ENCODE data around the gene PANK4. TPM values are rescaled to one million over a fixed set of nuclear protein-coding genes. Genes with fewer than 3 reads are reported as not detected.
A peak's percentile ranks its signal among the peaks of the same experiment; 100 is the strongest.

The PANK4 gene
- total and polyA plus RNA-seq, 4 donors: 6.2 to 26.8 (median 12.6) TPM

DNA sequence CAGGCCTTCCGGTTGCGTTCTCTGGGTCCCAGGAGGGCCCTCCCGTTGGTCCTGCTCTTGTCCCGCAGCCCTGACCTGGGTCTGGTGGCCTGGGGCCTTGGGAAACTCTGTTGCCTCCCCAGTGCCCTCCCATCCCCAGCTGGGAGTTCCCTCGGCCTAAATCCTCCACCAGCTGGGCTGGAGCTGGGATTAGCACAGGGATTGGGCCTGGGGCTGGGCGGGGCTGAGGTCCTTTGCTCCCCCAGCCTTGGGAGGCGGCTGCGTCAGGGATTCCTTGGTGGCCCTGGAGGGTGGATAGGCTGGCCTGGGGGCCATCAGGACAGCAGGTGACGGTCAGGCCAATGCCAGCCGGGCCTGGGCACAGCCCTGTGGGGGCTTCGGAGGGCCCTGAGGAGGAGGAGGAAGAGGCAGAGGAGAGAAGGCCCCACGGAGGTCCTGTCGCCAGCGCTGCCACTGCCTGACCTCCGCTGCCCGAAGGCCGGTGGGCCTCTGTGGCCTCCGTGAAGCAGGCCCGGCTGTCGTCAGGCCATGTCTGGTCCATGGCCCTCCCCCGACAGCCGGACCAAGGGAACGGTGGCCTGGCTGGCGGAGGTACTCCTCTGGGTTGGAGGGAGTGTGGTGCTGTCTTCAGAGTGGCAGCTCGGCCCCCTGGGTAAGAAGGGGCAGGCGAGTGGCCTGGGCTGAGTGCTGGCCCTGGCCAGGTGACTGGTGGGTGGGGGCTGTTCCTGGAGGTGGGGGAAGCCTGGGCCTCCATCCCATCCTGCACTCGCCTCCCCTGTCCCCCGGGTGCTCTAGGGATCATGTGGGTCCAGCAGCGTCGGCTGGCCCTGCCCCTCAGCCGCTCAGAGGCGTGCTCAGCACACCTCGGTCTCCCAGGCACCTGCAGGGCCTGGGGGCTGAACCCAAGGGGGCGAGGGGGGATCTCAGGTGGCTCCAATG is 50.1 kb downstream of the PANK4 start, which contains the start of gene PLCH2:
TSS of gene PLCH2 (plus strand) at position 229 of the 939 bp plus-strand sequence. CDS start at position 529, 300 bp downstream.
- H3K27me3 ChIP-seq (ENCODE audit: control insufficient read depth in 4 of 4, insufficient read depth in 4 of 4, low read length in 3 of 4): no peaks in the 10 kb centered on the region
- no peak within 1 kb of the TSS for H3K9ac ChIP-seq (ENCODE audit: low read depth in 1 of 2, low read length in 2 of 2)
- TF ChIP-seq RAD21 (IDR thresholded peaks at IDR 0.05): no peak
- TF ChIP-seq GABPA (IDR thresholded peaks at IDR 0.05 in 1 of 2, conservative IDR thresholded peaks at IDR 0.05 in 1 of 2): no peak
- no peak for TF ChIP-seq REST (IDR thresholded peaks at IDR 0.05)
- TF ChIP-seq EGR1 (IDR thresholded peaks at IDR 0.05; ENCODE audit: low read depth in 2 of 2): no peak
- TF ChIP-seq TAF1 (conservative IDR thresholded peaks at IDR 0.05): no peak
- TF ChIP-seq, protein P1, sequence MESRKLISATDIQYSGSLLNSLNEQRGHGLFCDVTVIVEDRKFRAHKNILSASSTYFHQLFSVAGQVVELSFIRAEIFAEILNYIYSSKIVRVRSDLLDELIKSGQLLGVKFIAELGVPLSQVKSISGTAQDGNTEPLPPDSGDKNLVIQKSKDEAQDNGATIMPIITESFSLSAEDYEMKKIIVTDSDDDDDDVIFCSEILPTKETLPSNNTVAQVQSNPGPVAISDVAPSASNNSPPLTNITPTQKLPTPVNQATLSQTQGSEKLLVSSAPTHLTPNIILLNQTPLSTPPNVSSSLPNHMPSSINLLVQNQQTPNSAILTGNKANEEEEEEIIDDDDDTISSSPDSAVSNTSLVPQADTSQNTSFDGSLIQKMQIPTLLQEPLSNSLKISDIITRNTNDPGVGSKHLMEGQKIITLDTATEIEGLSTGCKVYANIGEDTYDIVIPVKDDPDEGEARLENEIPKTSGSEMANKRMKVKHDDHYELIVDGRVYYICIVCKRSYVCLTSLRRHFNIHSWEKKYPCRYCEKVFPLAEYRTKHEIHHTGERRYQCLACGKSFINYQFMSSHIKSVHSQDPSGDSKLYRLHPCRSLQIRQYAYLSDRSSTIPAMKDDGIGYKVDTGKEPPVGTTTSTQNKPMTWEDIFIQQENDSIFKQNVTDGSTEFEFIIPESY (IDR thresholded peaks at IDR 0.05): no peak
- TF ChIP-seq CTCF (IDR thresholded peaks at IDR 0.05; ENCODE audit: low read depth, low read length, missing input control): no peak
- no peak for TF ChIP-seq RXRA (IDR thresholded peaks at IDR 0.05)
- no peak for TF ChIP-seq ATF3 (IDR thresholded peaks at IDR 0.05)
- TF ChIP-seq JUND (IDR thresholded peaks at IDR 0.05): no peak
- no peak for TF ChIP-seq HNF4G (IDR thresholded peaks at IDR 0.05)
- TF ChIP-seq FOXA1 (IDR thresholded peaks at IDR 0.05): no peak
- no peak for TF ChIP-seq HNF4A (conservative IDR thresholded peaks at IDR 0.05)
- TF ChIP-seq FOXA2 (IDR thresholded peaks at IDR 0.05): no peak
- TF ChIP-seq, protein P2, sequence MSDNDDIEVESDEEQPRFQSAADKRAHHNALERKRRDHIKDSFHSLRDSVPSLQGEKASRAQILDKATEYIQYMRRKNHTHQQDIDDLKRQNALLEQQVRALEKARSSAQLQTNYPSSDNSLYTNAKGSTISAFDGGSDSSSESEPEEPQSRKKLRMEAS (IDR thresholded peaks at IDR 0.05): no peak
- TF ChIP-seq NR2F2 (IDR thresholded peaks at IDR 0.05): no peak
- TF ChIP-seq YY1 (IDR thresholded peaks at IDR 0.05): no peak
- H3K9me3 ChIP-seq (ENCODE audit: control insufficient read depth in 4 of 4, low read length in 3 of 4): no peaks in the 10 kb centered on the region
- no peak for DNase-seq (ENCODE audit: low spot score)
- peak within 1 kb of the TSS; percentile 48 to 63 for H3K27ac ChIP-seq (ENCODE audit: low read depth in 1 of 2, low read length in 2 of 2)
- WGBS: 90% methylated on average over 34 of the region's 34 CpGs
- no peak within 1 kb of the TSS for H3K4me3 ChIP-seq (ENCODE audit: low read depth in 1 of 3, low read length in 3 of 3)
- peaks cover 14 to 33% (median 29%) of the 10 kb centered on the region in 4 donors for H3K4me1 ChIP-seq (ENCODE audit: control insufficient read depth in 4 of 4, insufficient read depth in 4 of 4, low read length in 3 of 4)
- no peaks in the 10 kb centered on the region for H3K36me3 ChIP-seq (ENCODE audit: control insufficient read depth in 4 of 4, insufficient read depth in 3 of 4, low read depth in 1 of 4, low read length in 3 of 4)

All from liver (tissue), 9 donors.